Heart right ventricle (tissue), 16 donors: ENCODE data around the gene TTLL8. TPM values are rescaled to one million over a fixed set of nuclear protein-coding genes. Genes with fewer than 3 reads are reported as not detected.

ENCODE experiments used
- ATAC-seq, 8 donors: fragments of 200-7000 bp; cut with Tn5 transposase; one replicate each; pipeline ENCODE4 v1.9.1; 2020; ENCODE audit warnings: mild to moderate bottlenecking in 8 of 8, moderate library complexity in 8 of 8, moderate number of reproducible peaks in 1 of 8
- DNase-seq, 2 donors: peaks; one replicate each; pipeline ENCODE4 v3.0.0-alpha.2; 2020
- H3K27ac ChIP-seq, 10 donors: fragments of 200-600 bp; sonication (generic) in 2 of 10; one replicate each; pipeline versions ENCODE4 v1.5.0 to v1.8.0; 2020 to 2022; ENCODE audit warnings: mild to moderate bottlenecking in 3 of 10
- H3K27me3 ChIP-seq, 7 donors: fragments of 200-600 bp; one replicate each; pipeline ENCODE4 v1.8.0; 2021 to 2022; ENCODE audit warnings: mild to moderate bottlenecking in 2 of 7
- H3K36me3 ChIP-seq, 9 donors: fragments of 200-600 bp; sonication (generic) in 1 of 9; one replicate each; pipeline versions ENCODE4 v1.5.0 to v1.8.0; 2020 to 2022; ENCODE audit warnings: mild to moderate bottlenecking in 2 of 9
- H3K4me1 ChIP-seq, 9 donors: fragments of 200-600 bp; sonication (generic) in 1 of 9; one replicate each; pipeline versions ENCODE4 v1.5.0 to v1.8.0; 2020 to 2022; ENCODE audit warnings: mild to moderate bottlenecking in 4 of 9
- H3K4me3 ChIP-seq, 10 donors: fragments of 200-600 bp; sonication (generic) in 2 of 10; one replicate each; pipeline versions ENCODE4 v1.5.0 to v1.8.0; 2020 to 2022; ENCODE audit warnings: mild to moderate bottlenecking in 7 of 10, moderate library complexity in 2 of 10
- H3K9me3 ChIP-seq, 11 donors: fragments of 200-600 bp in 10 of 11; sonication (generic) in 2 of 11; one replicate each; pipeline versions ENCODE4 v1.5.0 to v1.8.0; 2013 to 2022; ENCODE audit warnings: mild to moderate bottlenecking in 2 of 11, control low read depth in 1 of 11, moderate library complexity in 1 of 11
- CTCF ChIP-seq, 9 donors: fragments of 200-600 bp; sonication (generic) in 2 of 9; IDR thresholded peaks; one replicate each; pipeline versions ENCODE4 v1.5.0 to v1.8.0; 2021 to 2022; ENCODE audit warnings: antibody characterized with exemption in 9 of 9, mild to moderate bottlenecking in 5 of 9, moderate library complexity in 1 of 9
- WGBS, 2 donors: extraction: QIAGEN DNeasy Blood & Tissue Kit; methylation state at CpG; one replicate each; pipeline ENCODE4 v1.1.7; 2013; ENCODE audit warnings: inconsistent platforms in 1 of 2; 5-methylcytosine and 5-hydroxymethylcytosine counted together
- intact Hi-C, 10 donors: fragments of 100-400 bp; cut with DNase I; formaldehyde crosslinking; loops; one replicate each; pipeline versions ENCODE4 v1.11.1 to v1.14.2; 2022
- polyA plus RNA-seq, 2 donors: library from polyadenylated mRNA; stranded (reverse); fragments of 200-250 nt; gene quantifications; one replicate each; pipeline ENCODE4 v1.2.3, GENCODE V29; 2013
- total RNA-seq, 10 donors: library from RNA; stranded (reverse); fragmentation: NEBNext Ultra II Directional in 3 of 10; extraction: Animal tissue kit (Norgen Biotek cat#: 25700) in 3 of 10; gene quantifications; one replicate each; pipeline versions ENCODE4 v1.2.1 to v1.2.4, GENCODE V29; 2021 to 2023
- donor health status: Arrhythmogenic right ventricular cardiomyopathy.
- donor health status: ischemic (EF 13 %, LVEDD 7.1; RV severe dilation, severe dysfunction).
- donor health status: healthy with polysubstance abuse.
- donor health status: DM: no; HTN: yes; CAD: no.
- donor health status: DM: no; HTN: no; CAD: no.
- donor health status: ischemic (EF 25% LVEDD 6.9; RV normal size, moderate dysfunction).
- donor health status: ischemic (EF 25% LVEDD 5.7; RV mildly dilated, moderate dysfunction).
- donor health status: healthy.
- donor health status: DM: yes; HTN: yes; CAD: no.
- donor health status: Ischemic cardiomyopathy.
- donor health status: ischemic (EF 35%, LVEDD 5.7; RV mildly dilated, moderate dysfunction).
- donor health status: nonischemic (EF 11% LVEDD 7.7; RV severe dilation, severe dysfunction).
- donor health status: DM: yes; HTN: yes; CAD: no.
- donor health status: PGD.
- donor health status: ischemic (EF 29% LVEDD 5.4; RV normal size, mild dysfunction).
- donor health status: nonischemic (EF 23%, LVEDD 6.1; RV moderate dilation, normal function).

Gene TTLL8
- total and polyA plus RNA-seq, 12 donors: not detected

GRCh38 chr22:50027639-50028537 is 30.2 kb downstream of the TTLL8 start:
- no peak for DNase-seq

GRCh38 chr22:50025993-50026392 is 32.1 kb downstream of the TTLL8 start:
- H3K36me3 ChIP-seq: no peaks in the 10 kb centered on the region
- H3K27ac ChIP-seq: no peak overlapping the region
- 71 to 72% methylated on average over 13 of the region's 13 CpGs for WGBS, 2 donors
- no peak for ATAC-seq
- no peak for TF ChIP-seq CTCF (IDR thresholded peaks at IDR 0.05)
- H3K9me3 ChIP-seq: no peaks in the 10 kb centered on the region
- no peak for DNase-seq
- intact Hi-C loops: loop anchor here in 1 of 10 donors (5.0 kb wide), 1 partner anchor 259 kb away; no protein-coding TSS in a partner anchor
- peaks cover 0 to 9% (median 5%) of the 10 kb centered on the region in 9 donors for H3K4me1 ChIP-seq
- no peak overlapping the region for H3K4me3 ChIP-seq
- peaks cover 0 to 62% (median 28%) of the 10 kb centered on the region in 7 donors for H3K27me3 ChIP-seq

More at GRCh38 chr22:50027639-50028537, 30.2 kb downstream of the TTLL8 start:
- ATAC-seq: no peak
- Histone ChIP-seq H3K27ac (no peak overlapping the region), H3K4me1 (peaks cover 0 to 9% (median 5%) of the 10 kb centered on the region in 9 donors), H3K9me3 (no peaks in the 10 kb centered on the region), H3K27me3 (peaks cover 0 to 72% (median 45%) of the 10 kb centered on the region in 7 donors), H3K4me3 (no peak overlapping the region), H3K36me3 (no peaks in the 10 kb centered on the region)
- WGBS, 2 donors: 76 to 78% methylated on average over 42 of the region's 42 CpGs
- intact Hi-C loops: loop anchor here in 1 of 10 donors (5.0 kb wide), 1 partner anchor 261 kb away; no protein-coding TSS in a partner anchor
- no peak for TF ChIP-seq CTCF (IDR thresholded peaks at IDR 0.05)

GRCh38 chr22:50022171-50022819 is 35.8 kb downstream of the TTLL8 start:
- Histone ChIP-seq H3K4me3 (no peak overlapping the region), H3K27me3 (peaks cover 0 to 48% (median 21%) of the 10 kb centered on the region in 7 donors), H3K36me3 (no peaks in the 10 kb centered on the region), H3K27ac (no peak overlapping the region), H3K9me3 (no peaks in the 10 kb centered on the region), H3K4me1 (no peaks in the 10 kb centered on the region)
- 85 to 87% methylated on average over 14 of the region's 14 CpGs for WGBS, 2 donors
- no peak for DNase-seq
- ATAC-seq: no peak
- intact Hi-C loops: no loop called here
- TF ChIP-seq CTCF (IDR thresholded peaks at IDR 0.05): no peak

GRCh38 chr22:50020606-50021005 is 37.5 kb downstream of the TTLL8 start:
- H3K4me1 ChIP-seq: no peaks in the 10 kb centered on the region
- no peak for TF ChIP-seq CTCF (IDR thresholded peaks at IDR 0.05)
- H3K36me3 ChIP-seq: no peaks in the 10 kb centered on the region
- no peaks in the 10 kb centered on the region for H3K9me3 ChIP-seq
- intact Hi-C loops: no loop called here
- ATAC-seq: no peak
- no peak overlapping the region for H3K27ac ChIP-seq
- peaks cover 3 to 52% (median 34%) of the 10 kb centered on the region in 7 donors for H3K27me3 ChIP-seq
- 90 to 91% methylated on average over 15 of the region's 15 CpGs for WGBS, 2 donors
- no peak overlapping the region for H3K4me3 ChIP-seq
- no peak for DNase-seq
